Cardiac muscle cell (in vitro differentiated cells and primary cell): ENCODE measurements around the gene TNIK. TPM values are rescaled to one million over a fixed set of nuclear protein-coding genes. Genes with fewer than 3 reads are reported as not detected.
A peak's percentile ranks its signal among the peaks of the same experiment; 100 is the strongest.
"Not testable (repeated sequence)": the region's sequence is repeated elsewhere in the genome, so short reads cannot be mapped to it uniquely, and the experiment has no call there.

Source experiments
- DNase-seq, 2 donors: peaks; one replicate each; pipeline versions ENCODE4 v3.0.0 to v3.0.0-alpha.2; 2010 to 2017; ENCODE audit warnings: low read depth in 1 of 2, low spot score in 1 of 2
- H3K27ac ChIP-seq: fragments of 200-600 bp; sonication (generic); 2 replicates; pipeline ENCODE4 v1.5.1; 2016
- H3K27me3 ChIP-seq: fragments of 200-600 bp; sonication (generic); 2 replicates; pipeline ENCODE4 v1.6.0; 2016; ENCODE audit warnings: control low read depth
- H3K36me3 ChIP-seq: fragments of 200-600 bp; sonication (generic); 2 replicates; pipeline ENCODE4 v1.5.1; 2016; ENCODE audit warnings: control low read depth
- H3K4me1 ChIP-seq: fragments of 200-600 bp; sonication (generic); 2 replicates; pipeline ENCODE4 v1.8.1; 2017; ENCODE audit warnings: low read depth, mild to moderate bottlenecking, mixed run types
- H3K4me3 ChIP-seq: fragments of 200-600 bp; sonication (generic); 2 replicates; pipeline ENCODE4 v1.5.1; 2016; ENCODE audit warnings: mild to moderate bottlenecking
- H3K9me3 ChIP-seq: fragments of 200-600 bp; sonication (generic); 2 replicates; pipeline ENCODE4 v1.5.1; 2017; ENCODE audit warnings: low read depth, mild to moderate bottlenecking, control low read depth
- polyA plus RNA-seq: library from polyadenylated mRNA; unstranded; fragments of >200 nt; fragmentation: Nextera tagmentation; extraction: Ambion mirVana; gene quantifications from 2 replicates; pipeline ENCODE4 v1.2.1, GENCODE V29; 2016
- total RNA-seq: library from RNA; depleted of rRNA; stranded (reverse); fragments of >200 nt; gene quantifications from 2 replicates; pipeline ENCODE4 v1.2.3, GENCODE V29; 2016
- TF ChIP-seq, protein P1 (sequence below): IDR thresholded peaks from 2 replicates; pipeline ENCODE4 v1.5.1; 2012; ENCODE audit warnings: low read depth, mild to moderate bottlenecking, low read length

The TNIK gene
- total and polyA plus RNA-seq, 2 experiments from 2014 or later, result 32.8 to 55.1 TPM

GRCh38 chr3:171289291-171289690 lies 170.9 kb downstream of the TNIK start:
- Histone ChIP-seq H3K27me3 (no peaks in the 10 kb centered on the region), H3K9me3 (no peaks in the 10 kb centered on the region), H3K36me3 (no peaks in the 10 kb centered on the region), H3K4me1 (peaks cover 6% of the 10 kb centered on the region), H3K4me3 (no peak overlapping the region), H3K27ac (peak overlapping the region; percentile 38)
- DNase-seq, result no peak
- TF ChIP-seq, protein P1, sequence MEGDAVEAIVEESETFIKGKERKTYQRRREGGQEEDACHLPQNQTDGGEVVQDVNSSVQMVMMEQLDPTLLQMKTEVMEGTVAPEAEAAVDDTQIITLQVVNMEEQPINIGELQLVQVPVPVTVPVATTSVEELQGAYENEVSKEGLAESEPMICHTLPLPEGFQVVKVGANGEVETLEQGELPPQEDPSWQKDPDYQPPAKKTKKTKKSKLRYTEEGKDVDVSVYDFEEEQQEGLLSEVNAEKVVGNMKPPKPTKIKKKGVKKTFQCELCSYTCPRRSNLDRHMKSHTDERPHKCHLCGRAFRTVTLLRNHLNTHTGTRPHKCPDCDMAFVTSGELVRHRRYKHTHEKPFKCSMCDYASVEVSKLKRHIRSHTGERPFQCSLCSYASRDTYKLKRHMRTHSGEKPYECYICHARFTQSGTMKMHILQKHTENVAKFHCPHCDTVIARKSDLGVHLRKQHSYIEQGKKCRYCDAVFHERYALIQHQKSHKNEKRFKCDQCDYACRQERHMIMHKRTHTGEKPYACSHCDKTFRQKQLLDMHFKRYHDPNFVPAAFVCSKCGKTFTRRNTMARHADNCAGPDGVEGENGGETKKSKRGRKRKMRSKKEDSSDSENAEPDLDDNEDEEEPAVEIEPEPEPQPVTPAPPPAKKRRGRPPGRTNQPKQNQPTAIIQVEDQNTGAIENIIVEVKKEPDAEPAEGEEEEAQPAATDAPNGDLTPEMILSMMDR, result no peak

GRCh38 chr3:171287761-171288160 lies 172.4 kb downstream of the TNIK start:
- H3K4me3 ChIP-seq, H3K36me3 ChIP-seq, H3K27ac ChIP-seq, H3K9me3 ChIP-seq, DNase-seq, H3K27me3 ChIP-seq, H3K4me1 ChIP-seq: not testable (repeated sequence)

DNA sequence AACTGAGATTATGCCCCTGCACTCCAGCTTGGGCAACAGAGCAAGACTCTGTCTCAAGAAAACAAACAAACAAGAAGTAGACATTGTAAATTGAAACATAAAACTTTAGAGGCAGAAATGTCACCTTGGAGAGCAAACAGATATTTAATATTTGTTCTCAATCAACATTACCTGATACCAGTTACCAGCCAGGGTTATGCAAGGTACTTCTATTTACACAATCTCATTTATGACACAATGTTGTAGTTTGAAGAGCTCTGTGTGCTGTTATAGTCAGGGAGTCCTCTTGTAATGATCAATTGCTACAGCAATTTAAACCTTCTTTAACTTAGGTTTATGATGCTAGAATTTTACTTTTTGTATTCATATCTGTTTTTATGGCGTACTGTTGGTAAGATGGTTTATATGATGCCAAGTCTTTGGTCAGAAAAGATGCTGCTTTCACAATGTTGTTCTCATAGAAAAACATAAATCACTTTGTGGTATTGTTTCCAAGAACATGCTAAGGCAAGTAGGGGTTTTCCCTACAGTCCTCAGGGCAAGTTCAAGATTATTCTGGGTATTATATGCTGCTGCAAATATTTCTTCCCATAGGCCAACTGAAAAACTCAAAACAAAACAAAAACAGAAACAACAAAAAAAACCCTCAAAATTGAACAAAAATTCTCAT lies 173.5 kb downstream of the TNIK start:
- Histone ChIP-seq H3K4me3 (no peak overlapping the region), H3K36me3 (no peaks in the 10 kb centered on the region), H3K27me3 (no peaks in the 10 kb centered on the region), H3K4me1 (peaks cover 9% of the 10 kb centered on the region), H3K27ac (no peak overlapping the region), H3K9me3 (no peaks in the 10 kb centered on the region)
- DNase-seq, result peak in 1 of 2 donors; percentile 82
- TF ChIP-seq, protein P1, result no peak

- Histone ChIP-seq H3K4me3 (no peak overlapping the region), H3K36me3 (no peaks in the 10 kb centered on the region), H3K27ac (no peak overlapping the region), H3K27me3 (no peaks in the 10 kb centered on the region), H3K9me3 (no peaks in the 10 kb centered on the region), H3K4me1 (peaks cover 9% of the 10 kb centered on the region)
- DNase-seq, result no peak
- TF ChIP-seq, protein P1, result no peak
Observed at GRCh38 chr3:171285287-171285686, 174.9 kb downstream of the TNIK start.

- TF ChIP-seq, protein P1, result no peak
- no peaks in the 10 kb centered on the region for H3K27me3 ChIP-seq
- DNase-seq, result peak in 1 of 2 donors; percentile 93
- H3K27ac ChIP-seq, result no peak overlapping the region
- no peaks in the 10 kb centered on the region for H3K9me3 ChIP-seq
- peaks cover 9% of the 10 kb centered on the region for H3K4me1 ChIP-seq
- no peaks in the 10 kb centered on the region for H3K36me3 ChIP-seq
- no peak overlapping the region for H3K4me3 ChIP-seq
Observed at GRCh38 chr3:171284308-171285075, 175.7 kb downstream of the TNIK start.

- H3K4me3 ChIP-seq, result no peak overlapping the region
- TF ChIP-seq, protein P1, result no peak
- H3K36me3 ChIP-seq, result no peaks in the 10 kb centered on the region
- H3K27me3 ChIP-seq, result no peaks in the 10 kb centered on the region
- no peaks in the 10 kb centered on the region for H3K9me3 ChIP-seq
- H3K4me1 ChIP-seq, result peaks cover 3% of the 10 kb centered on the region
- DNase-seq, result no peak
- no peak overlapping the region for H3K27ac ChIP-seq
Observed at GRCh38 chr3:171283848-171284222, 176.4 kb downstream of the TNIK start.
